Sciatic nerve (tissue), 2 donors: Measurements from ENCODE around the gene EAF1. TPM values are rescaled to one million over a fixed set of nuclear protein-coding genes. Genes with fewer than 3 reads are reported as not detected.
"Not testable (repeated sequence)": the region's sequence is repeated elsewhere in the genome, so short reads cannot be mapped to it uniquely, and the experiment has no call there.

Experiments used
- ATAC-seq: fragments of 200-7000 bp; cut with Tn5 transposase; one replicate; pipeline ENCODE4 v1.9.1; 2020; ENCODE audit warnings: mild to moderate bottlenecking, moderate library complexity
- DNase-seq: peaks from one replicate; pipeline ENCODE4 v3.0.0-alpha.2; 2020; ENCODE audit warnings: low spot score
- intact Hi-C: fragments of 100-400 bp; cut with DNase I; formaldehyde crosslinking; loops from one replicate; pipeline ENCODE4 v1.14.2; 2022
- total RNA-seq: library from RNA; stranded (reverse); fragmentation: NEBNext Ultra II Directional; extraction: Animal tissue kit (Norgen Biotek cat#: 25700); gene quantifications from one replicate; pipeline ENCODE4 v1.2.1, GENCODE V29; 2021
- donor health status: DM: no; HTN: no; CAD: no.
- donor health status: DM: no; HTN: no; CAD: no.

The EAF1 gene
- total RNA-seq, 1 donor from 2014 or later: 14.4 TPM

- ATAC-seq (no peak), DNase-seq (no peak)
- intact Hi-C loops: no loop called here
These were observed 23.4 kb upstream of the EAF1 start for GRCh38 chr3:15403965-15404364.

- intact Hi-C loops: no loop called here
- peak; percentile 47 for ATAC-seq
These were observed 22.6 kb upstream of the EAF1 start for GRCh38 chr3:15404767-15405166.

GRCh38 chr3:15405448-15406050 is 21.8 kb upstream of the EAF1 start:
- peak; percentile 73 for ATAC-seq
- intact Hi-C loops: no loop called here
- DNase-seq: no peak

More at GRCh38 chr3:15404767-15405166, 22.6 kb upstream of the EAF1 start:
- DNase-seq: no peak

GRCh38 chr3:15409239-15409638 is 18.2 kb upstream of the EAF1 start:
- DNase-seq (no peak), ATAC-seq (peak; percentile 62)
- intact Hi-C loops: no loop called here

GRCh38 chr3:15409774-15410173 is 17.6 kb upstream of the EAF1 start:
- no peak for ATAC-seq
- no peak for DNase-seq
- intact Hi-C loops: no loop called here

DNA sequence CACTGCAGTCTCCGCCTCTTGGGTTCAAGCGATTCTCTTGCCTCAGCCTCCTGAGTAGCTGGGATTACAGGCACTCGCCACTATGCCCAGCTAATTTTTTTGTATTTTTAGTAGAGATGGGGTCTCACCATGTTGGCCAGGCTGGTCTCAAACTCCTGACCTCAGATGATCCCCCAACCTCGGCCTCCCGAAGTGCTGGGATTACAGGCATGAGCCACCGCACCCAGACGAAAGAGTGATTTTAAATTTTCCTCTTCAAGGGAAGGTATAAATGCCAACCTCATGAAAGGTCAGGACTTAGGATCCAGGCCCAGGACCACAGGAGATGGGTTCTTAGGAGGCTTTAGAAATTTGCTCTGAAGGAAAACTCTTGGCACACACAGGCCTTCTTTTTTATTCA is 16.4 kb upstream of the EAF1 start:
- intact Hi-C loops, ATAC-seq: not testable (repeated sequence)

GRCh38 chr3:15420871-15421270 is 6.5 kb upstream of the EAF1 start:
- DNase-seq (no peak), ATAC-seq (no peak)
- intact Hi-C loops: no loop called here

More for the DNA sequence above, 16.4 kb upstream of the EAF1 start:
- DNase-seq: not testable (repeated sequence)

- DNase-seq (no peak), ATAC-seq (no peak)
- intact Hi-C loops: no loop called here
These were observed 749 bp upstream of the EAF1 start for GRCh38 chr3:15426579-15427118.

GRCh38 chr3:15427981-15428380 is 583 bp downstream of the EAF1 start:
- no peak for DNase-seq
- intact Hi-C loops: no loop called here
- no peak for ATAC-seq

- intact Hi-C loops: no loop called here
- DNase-seq: no peak
- no peak for ATAC-seq
These were observed 1.1 kb downstream of the EAF1 start for GRCh38 chr3:15428539-15428938.

- intact Hi-C loops: no loop called here
- no peak for ATAC-seq
- no peak for DNase-seq
These were observed 1.7 kb downstream of the EAF1 start for GRCh38 chr3:15429080-15429479.

GRCh38 chr3:15430624-15431023 is 3.2 kb downstream of the EAF1 start:
- intact Hi-C loops: no loop called here
- no peak for ATAC-seq
- no peak for DNase-seq

DNA sequence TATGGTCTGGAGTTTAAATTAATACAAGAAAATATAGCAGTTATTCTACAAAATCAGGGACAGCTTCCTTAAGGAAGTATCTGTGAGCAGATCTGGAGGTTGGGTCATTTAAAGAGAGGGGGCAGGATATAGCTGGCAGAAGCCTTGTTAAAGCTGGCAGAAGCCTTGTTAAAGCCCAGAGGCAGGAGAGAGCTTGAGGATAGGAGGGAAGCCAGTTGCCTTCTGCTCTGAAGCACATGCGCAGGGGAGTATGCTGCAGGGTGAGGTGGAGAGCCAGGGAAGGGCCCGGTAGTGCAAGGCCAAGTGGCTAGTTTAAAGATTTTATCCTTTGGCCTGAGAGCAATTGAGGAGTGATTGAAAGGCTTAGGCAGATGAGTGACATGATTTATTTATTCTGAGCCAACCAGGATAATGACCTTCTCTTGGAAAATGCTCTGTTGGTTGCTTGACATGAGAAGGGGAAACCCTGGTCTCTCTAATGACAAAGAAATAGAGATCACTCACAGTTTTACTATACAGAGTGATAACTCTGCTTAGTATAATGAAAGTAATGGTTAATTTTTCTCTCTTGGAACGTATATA is 3.9 kb downstream of the EAF1 start:
- intact Hi-C loops: no loop called here
- ATAC-seq: no peak

DNA sequence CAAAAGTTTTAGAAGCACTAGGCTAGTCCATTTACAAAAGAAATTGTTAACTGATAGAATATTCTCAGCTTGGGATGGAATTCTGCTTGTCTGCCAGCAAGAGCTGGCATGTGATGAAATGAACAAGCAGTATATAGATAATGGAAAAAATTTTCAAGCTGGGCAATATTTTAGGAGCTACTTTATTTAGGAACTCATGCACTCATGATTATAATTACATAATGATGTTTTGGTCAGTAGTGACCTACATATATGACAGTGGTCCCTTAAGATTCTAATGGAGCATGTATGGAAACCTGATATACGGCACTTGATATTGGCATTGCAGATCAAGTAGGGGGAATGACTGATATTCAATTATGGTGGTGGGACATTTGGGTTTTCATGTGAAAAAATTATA is 6.1 kb downstream of the EAF1 start:
- DNase-seq (no peak), ATAC-seq (no peak)
- intact Hi-C loops: no loop called here

More for the DNA sequence above, 3.9 kb downstream of the EAF1 start:
- DNase-seq: no peak

DNA sequence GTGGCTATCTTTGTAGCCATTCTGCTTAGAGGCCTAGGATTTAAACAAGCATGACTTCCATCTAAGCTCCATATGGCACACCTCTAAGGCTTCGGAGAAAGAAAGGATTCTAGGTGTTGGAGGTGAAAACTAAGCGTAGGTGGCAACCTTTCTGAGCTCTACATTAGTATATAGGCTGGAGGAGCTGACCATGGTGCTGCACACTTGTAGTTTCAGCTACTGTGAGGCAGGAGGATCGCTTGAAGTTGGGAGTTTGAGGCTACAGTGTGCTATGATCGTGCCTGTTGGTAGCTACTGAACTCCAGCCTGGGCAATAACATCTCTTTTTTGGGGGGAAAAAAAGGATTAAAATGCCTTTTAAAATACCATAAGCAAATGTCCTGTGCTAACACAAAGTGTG is 7.4 kb downstream of the EAF1 start:
- DNase-seq (no peak), ATAC-seq (no peak)
- intact Hi-C loops: no loop called here

- peak; percentile 44 for ATAC-seq
- intact Hi-C loops: no loop called here
- no peak for DNase-seq
These were observed 8.8 kb downstream of the EAF1 start for GRCh38 chr3:15436246-15436645.

DNA sequence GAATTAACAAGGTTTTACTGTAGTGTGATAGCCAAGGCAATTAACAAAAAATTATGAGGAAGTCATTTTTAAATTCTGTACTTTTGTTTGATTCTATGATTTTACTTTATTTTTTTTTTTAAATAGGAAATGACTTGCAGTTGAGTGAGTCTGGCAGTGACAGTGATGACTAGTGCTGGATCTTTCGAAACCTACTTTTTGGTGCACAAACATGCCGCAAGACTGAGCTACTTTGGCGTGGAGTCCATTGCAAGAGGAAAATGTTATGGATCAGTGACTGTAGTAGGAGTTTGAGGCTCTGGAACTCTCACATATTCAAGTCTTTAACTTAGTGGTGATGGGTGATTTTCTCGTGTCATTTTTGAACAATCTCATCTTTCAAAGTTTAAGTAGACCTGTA is 11.6 kb downstream of the EAF1 start:
- intact Hi-C loops: no loop called here
- no peak for ATAC-seq
- DNase-seq: no peak

- intact Hi-C loops: no loop called here
- no peak for DNase-seq
- ATAC-seq: no peak
These were observed 12.1 kb downstream of the EAF1 start for GRCh38 chr3:15439476-15439875.

GRCh38 chr3:15440891-15441290 is 13.5 kb downstream of the EAF1 start:
- intact Hi-C loops: loop anchor here (5.0 kb wide), 1 partner anchor 299 kb away; no protein-coding TSS in a partner anchor
- no peak for DNase-seq
- ATAC-seq: no peak

- DNase-seq (no peak), ATAC-seq (peak; percentile 26)
- intact Hi-C loops: loop anchor here (5.0 kb wide), 1 partner anchor 302 kb away; no protein-coding TSS in a partner anchor
These were observed 16.6 kb downstream of the EAF1 start for GRCh38 chr3:15443826-15444524.
